HL-60 (cell line): ENCODE measurements around the gene BRD3OS.

Experiments
- GABPA ChIP-seq: IDR thresholded peaks from 2 replicates; pipeline ENCODE4 v1.6.1; 2012; ENCODE audit warnings: low read depth
- POLR2AphosphoS5 ChIP-seq: IDR thresholded peaks from 2 replicates; pipeline ENCODE4 v1.6.1; 2012; ENCODE audit warnings: low read depth
- SPI1 ChIP-seq: IDR thresholded peaks from 2 replicates; pipeline ENCODE4 v1.6.1; 2012; ENCODE audit warnings: low read depth, mild to moderate bottlenecking, borderline replicate concordance
- TF ChIP-seq, protein P1 (sequence below): IDR thresholded peaks from one replicate; pipeline ENCODE4 v1.5.1; 2011; ENCODE audit warnings: low read length, control low read depth, inconsistent platforms; ENCODE audit not compliant: insufficient read depth
- TF ChIP-seq, protein P2 (sequence below): IDR thresholded peaks from 2 replicates; pipeline ENCODE4 v1.6.1; 2012; ENCODE audit warnings: low read depth; ENCODE audit not compliant: insufficient replicate concordance

DNA sequence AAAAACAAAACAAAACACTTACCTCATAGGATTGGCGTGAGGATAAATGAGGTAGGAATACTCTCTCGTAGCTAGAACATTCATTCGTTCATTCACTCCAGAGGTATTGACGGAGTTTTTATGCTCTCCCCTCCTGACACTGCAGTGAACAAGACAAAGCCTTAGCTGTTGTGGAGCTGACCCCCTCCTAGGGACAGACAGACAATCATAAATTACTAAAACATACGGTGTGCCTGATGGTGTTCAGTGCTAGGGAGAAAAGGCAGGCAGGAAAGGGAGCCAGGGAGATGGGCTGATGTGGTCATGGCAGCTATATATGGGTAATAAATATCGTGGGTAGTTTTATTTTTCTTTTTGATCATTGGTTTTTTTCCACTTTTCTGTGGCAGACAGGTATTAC is 48.2 kb downstream of the BRD3OS start:
- TF ChIP-seq, protein P1, sequence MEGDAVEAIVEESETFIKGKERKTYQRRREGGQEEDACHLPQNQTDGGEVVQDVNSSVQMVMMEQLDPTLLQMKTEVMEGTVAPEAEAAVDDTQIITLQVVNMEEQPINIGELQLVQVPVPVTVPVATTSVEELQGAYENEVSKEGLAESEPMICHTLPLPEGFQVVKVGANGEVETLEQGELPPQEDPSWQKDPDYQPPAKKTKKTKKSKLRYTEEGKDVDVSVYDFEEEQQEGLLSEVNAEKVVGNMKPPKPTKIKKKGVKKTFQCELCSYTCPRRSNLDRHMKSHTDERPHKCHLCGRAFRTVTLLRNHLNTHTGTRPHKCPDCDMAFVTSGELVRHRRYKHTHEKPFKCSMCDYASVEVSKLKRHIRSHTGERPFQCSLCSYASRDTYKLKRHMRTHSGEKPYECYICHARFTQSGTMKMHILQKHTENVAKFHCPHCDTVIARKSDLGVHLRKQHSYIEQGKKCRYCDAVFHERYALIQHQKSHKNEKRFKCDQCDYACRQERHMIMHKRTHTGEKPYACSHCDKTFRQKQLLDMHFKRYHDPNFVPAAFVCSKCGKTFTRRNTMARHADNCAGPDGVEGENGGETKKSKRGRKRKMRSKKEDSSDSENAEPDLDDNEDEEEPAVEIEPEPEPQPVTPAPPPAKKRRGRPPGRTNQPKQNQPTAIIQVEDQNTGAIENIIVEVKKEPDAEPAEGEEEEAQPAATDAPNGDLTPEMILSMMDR = no peak
- TF ChIP-seq GABPA = no peak
- TF ChIP-seq, protein P2, sequence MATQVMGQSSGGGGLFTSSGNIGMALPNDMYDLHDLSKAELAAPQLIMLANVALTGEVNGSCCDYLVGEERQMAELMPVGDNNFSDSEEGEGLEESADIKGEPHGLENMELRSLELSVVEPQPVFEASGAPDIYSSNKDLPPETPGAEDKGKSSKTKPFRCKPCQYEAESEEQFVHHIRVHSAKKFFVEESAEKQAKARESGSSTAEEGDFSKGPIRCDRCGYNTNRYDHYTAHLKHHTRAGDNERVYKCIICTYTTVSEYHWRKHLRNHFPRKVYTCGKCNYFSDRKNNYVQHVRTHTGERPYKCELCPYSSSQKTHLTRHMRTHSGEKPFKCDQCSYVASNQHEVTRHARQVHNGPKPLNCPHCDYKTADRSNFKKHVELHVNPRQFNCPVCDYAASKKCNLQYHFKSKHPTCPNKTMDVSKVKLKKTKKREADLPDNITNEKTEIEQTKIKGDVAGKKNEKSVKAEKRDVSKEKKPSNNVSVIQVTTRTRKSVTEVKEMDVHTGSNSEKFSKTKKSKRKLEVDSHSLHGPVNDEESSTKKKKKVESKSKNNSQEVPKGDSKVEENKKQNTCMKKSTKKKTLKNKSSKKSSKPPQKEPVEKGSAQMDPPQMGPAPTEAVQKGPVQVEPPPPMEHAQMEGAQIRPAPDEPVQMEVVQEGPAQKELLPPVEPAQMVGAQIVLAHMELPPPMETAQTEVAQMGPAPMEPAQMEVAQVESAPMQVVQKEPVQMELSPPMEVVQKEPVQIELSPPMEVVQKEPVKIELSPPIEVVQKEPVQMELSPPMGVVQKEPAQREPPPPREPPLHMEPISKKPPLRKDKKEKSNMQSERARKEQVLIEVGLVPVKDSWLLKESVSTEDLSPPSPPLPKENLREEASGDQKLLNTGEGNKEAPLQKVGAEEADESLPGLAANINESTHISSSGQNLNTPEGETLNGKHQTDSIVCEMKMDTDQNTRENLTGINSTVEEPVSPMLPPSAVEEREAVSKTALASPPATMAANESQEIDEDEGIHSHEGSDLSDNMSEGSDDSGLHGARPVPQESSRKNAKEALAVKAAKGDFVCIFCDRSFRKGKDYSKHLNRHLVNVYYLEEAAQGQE = no peak
- TF ChIP-seq POLR2AphosphoS5 = no peak
- TF ChIP-seq SPI1 = no peak
